BJ (cell line): ENCODE results near the gene SMAD6. TPM values are rescaled to one million over a fixed set of nuclear protein-coding genes. Genes with fewer than 3 reads are reported as not detected.

ENCODE experiments used
- CTCF ChIA-PET: fragments of 350-600 bp; formaldehyde crosslinking; extraction: SDS; loops from one replicate; lab custom pipeline; 2021; ENCODE audit warnings: antibody characterized with exemption, inconsistent platforms; lab: Yijun Ruan, JAX
- POLR2A ChIA-PET: fragments of 300-600 bp; sonication (Branson Sonifier 250); formaldehyde crosslinking; extraction: SDS; loops from one replicate; lab custom pipeline; 2021; ENCODE audit warnings: antibody characterized with exemption; lab: Charles Lee
- DNase-seq: peaks from one replicate; pipeline ENCODE4 v3.0.0-alpha.2; 2011; ENCODE audit warnings: low read depth
- H3K27me3 ChIP-seq: 2 replicates; pipeline ENCODE4 v1.6.0; 2011; ENCODE audit warnings: low read length; ENCODE audit not compliant: control insufficient read depth, insufficient read depth
- H3K36me3 ChIP-seq: 2 replicates; pipeline ENCODE4 v1.5.1; 2011; ENCODE audit warnings: low read length; ENCODE audit not compliant: control insufficient read depth, insufficient read depth
- H3K4me3 ChIP-seq: 2 replicates; pipeline ENCODE4 v1.5.1; 2011; ENCODE audit warnings: low read depth, mild to moderate bottlenecking, control low read depth, low read length
- CTCF ChIP-seq: IDR thresholded peaks from 2 replicates; pipeline ENCODE4 v1.5.1; 2011; ENCODE audit warnings: low read depth, mild to moderate bottlenecking, control low read depth, inconsistent platforms, low read length, moderate library complexity; ENCODE audit not compliant: insufficient read depth
- polyA plus RNA-seq: library from polyadenylated mRNA; depleted of rRNA; stranded (reverse); fragments of >200 nt; gene quantifications from 2 replicates; pipeline ENCODE4 v1.2.3, GENCODE V29; 2011

SMAD6 gene
- polyA plus RNA-seq, 1 experiment = 3.8 TPM

- Histone ChIP-seq H3K36me3 (no peaks in the 10 kb centered on the region; the same call in 1 of the 2 replicates), H3K27me3 (no peaks in the 10 kb centered on the region), H3K4me3 (no peak overlapping the region)
- POLR2A ChIA-PET = no interaction called here
- DNase-seq = no peak
- CTCF ChIA-PET = interaction anchor here (1.8 to 6.7 kb wide), 6 partner anchors 10 to 63 kb away, joined by 6 to 62 read pairs (median 22); no protein-coding TSS in a partner anchor
- no peak for TF ChIP-seq CTCF
These were observed 86.0 kb downstream of the SMAD6 start for GRCh38 chr15:66788024-66788423.

DNA sequence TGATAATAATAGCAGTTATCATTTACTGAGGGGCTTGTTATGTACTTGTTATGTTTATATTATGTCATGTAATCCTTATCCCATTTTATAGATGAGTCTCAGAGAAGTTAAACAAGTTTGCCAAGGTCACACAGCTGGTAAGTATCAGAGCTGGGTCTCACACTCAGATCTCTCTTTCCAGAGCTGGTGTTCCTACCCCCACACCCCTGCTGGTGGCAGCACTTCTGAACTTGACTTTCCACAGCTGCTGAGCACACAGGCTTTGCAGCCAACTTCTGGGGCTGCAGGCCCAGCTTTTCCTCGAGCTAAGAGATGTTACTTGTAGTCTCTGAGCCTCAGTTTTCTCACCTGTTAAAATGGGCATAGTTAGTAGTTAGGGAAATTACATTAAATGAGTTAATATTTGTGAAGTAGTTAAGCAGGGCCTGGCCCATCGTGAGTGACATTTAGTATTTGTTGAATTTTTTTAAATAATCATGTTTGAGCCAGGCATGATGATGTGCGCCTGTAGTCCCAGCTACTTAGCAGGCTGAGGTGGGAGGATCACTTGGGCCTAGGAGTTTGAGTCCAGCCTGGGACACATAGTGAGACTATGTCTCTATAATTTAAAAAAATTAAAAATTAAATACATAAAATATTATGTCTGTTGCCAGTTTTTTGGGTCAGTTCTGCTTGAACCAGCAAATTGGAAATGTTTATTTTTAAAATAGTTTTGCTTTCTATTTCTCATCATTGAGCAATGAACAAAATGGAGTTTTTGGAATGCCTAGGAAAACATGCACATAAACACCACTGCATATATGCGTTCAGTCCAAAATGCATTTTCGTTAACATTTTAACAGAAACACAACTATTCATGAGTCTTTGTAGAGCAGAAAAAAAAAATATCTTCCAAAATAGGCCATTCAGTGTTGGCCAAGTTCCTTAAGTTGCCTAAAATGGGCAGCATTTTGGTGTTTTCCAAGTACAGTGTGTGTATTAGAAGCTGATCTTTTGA is 87.3 kb downstream of the SMAD6 start:
- peak; percentile 68 for TF ChIP-seq CTCF
- ChIA-PET POLR2A (no interaction called here), CTCF (interaction anchor here (0.7 to 6.7 kb wide), 18 partner anchors 9 to 184 kb away, joined by 3 to 62 read pairs (median 4); no protein-coding TSS in a partner anchor)
- H3K27me3 ChIP-seq = no peaks in the 10 kb centered on the region
- no peak for DNase-seq
- no peak overlapping the region for H3K4me3 ChIP-seq
- no peaks in the 10 kb centered on the region; the same call in 1 of the 2 replicates for H3K36me3 ChIP-seq

- Histone ChIP-seq H3K4me3 (no peak overlapping the region), H3K27me3 (no peaks in the 10 kb centered on the region), H3K36me3 (no peaks in the 10 kb centered on the region)
- ChIA-PET POLR2A (no interaction called here), CTCF (interaction anchor here (1.9 kb wide), 1 partner anchor 10 kb away, joined by 6 read pairs; no protein-coding TSS in a partner anchor)
- TF ChIP-seq CTCF = no peak
- DNase-seq = no peak
These were observed 93.8 kb downstream of the SMAD6 start for GRCh38 chr15:66795851-66796250.

- Histone ChIP-seq H3K36me3 (no peaks in the 10 kb centered on the region), H3K27me3 (no peaks in the 10 kb centered on the region), H3K4me3 (no peak overlapping the region)
- DNase-seq = no peak
- TF ChIP-seq CTCF = no peak
- ChIA-PET CTCF (interaction anchor here (1.9 to 3.1 kb wide), 2 partner anchors 7 to 11 kb away, joined by 6 to 23 read pairs; no protein-coding TSS in a partner anchor), POLR2A (no interaction called here)
These were observed 94.3 kb downstream of the SMAD6 start for GRCh38 chr15:66796343-66796742.

DNA sequence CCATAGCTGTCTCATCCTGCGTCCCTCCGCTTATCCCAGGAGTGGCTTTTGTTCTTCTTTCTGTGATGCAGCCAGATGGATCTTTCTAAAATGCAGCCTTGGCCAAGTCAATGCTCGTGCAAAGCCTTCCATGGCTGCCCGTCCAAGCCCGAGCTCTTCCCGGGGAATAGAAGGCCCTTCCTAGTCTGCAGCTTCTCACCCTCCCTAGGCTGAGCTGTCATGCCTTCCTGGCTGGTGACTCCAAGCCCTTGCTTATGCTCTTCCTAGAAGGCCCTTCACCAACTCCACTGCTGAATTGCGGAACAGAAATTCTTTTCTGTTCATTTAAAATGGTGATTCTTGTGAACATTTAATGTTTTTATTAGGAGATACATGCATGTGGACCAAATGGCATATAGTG is 95.9 kb downstream of the SMAD6 start:
- no peak for TF ChIP-seq CTCF
- DNase-seq = no peak
- ChIA-PET POLR2A (interaction anchor here (0.6 kb wide), 2 partner anchors 13 to 52 kb away, joined by 3 to 16 read pairs; no protein-coding TSS in a partner anchor), CTCF (interaction anchor here (0.8 to 3.1 kb wide), 7 partner anchors 9 to 179 kb away, joined by 3 to 23 read pairs (median 3); no protein-coding TSS in a partner anchor)
- H3K4me3 ChIP-seq = no peak overlapping the region
- H3K27me3 ChIP-seq = no peaks in the 10 kb centered on the region
- no peaks in the 10 kb centered on the region for H3K36me3 ChIP-seq
